DND-41 (cell line): ENCODE measurements around the gene LZTFL1.

Source experiments
- ATAC-seq: fragments of 200-7000 bp; cut with Tn5 transposase; 3 replicates; pipeline ENCODE4 v1.9.1; 2021; ENCODE audit warnings: low read depth; ENCODE audit not compliant: insufficient read depth
- DNase-seq: peaks from one replicate; pipeline ENCODE4 v3.0.0-alpha.2; 2020
- H2AFZ ChIP-seq: 2 replicates; pipeline ENCODE4 v1.6.0; 2012; ENCODE audit warnings: low read depth, low read length
- H3K27ac ChIP-seq: 2 replicates; pipeline ENCODE4 v1.5.1; 2012; ENCODE audit warnings: low read length, inconsistent platforms
- H3K27me3 ChIP-seq: fragments of 200-600 bp; sonication (generic); 2 replicates; pipeline ENCODE4 v1.6.0; 2012; ENCODE audit warnings: low read length, mild to moderate bottlenecking, inconsistent platforms; ENCODE audit not compliant: insufficient read depth, poor library complexity
- H3K36me3 ChIP-seq: 2 replicates; pipeline ENCODE4 v1.5.1; 2012; ENCODE audit warnings: low read length, inconsistent platforms; ENCODE audit not compliant: insufficient read depth
- H3K4me1 ChIP-seq: 2 replicates; pipeline ENCODE4 v1.5.1; 2012; ENCODE audit warnings: mild to moderate bottlenecking, low read length; ENCODE audit not compliant: insufficient read depth
- H3K4me2 ChIP-seq: 2 replicates; pipeline ENCODE4 v1.6.0; 2012; ENCODE audit warnings: mild to moderate bottlenecking, moderate library complexity, low read length, inconsistent platforms; ENCODE audit not compliant: insufficient read depth
- H3K4me3 ChIP-seq, 2 experiments: fragments of 200-600 bp in 1 of 2; shearing (Covaris generic) in 1 of 2; 2 replicates each; pipeline ENCODE4 v1.5.1; 2012 to 2016; ENCODE audit warnings: inconsistent platforms in 2 of 2, low read length in 2 of 2, mild to moderate bottlenecking in 2 of 2, low read depth in 1 of 2, moderate library complexity in 1 of 2
- H3K79me2 ChIP-seq: 2 replicates; pipeline ENCODE4 v1.6.0; 2012; ENCODE audit warnings: low read length, inconsistent platforms; ENCODE audit not compliant: insufficient read depth
- H3K9ac ChIP-seq: 2 replicates; pipeline ENCODE4 v1.6.0; 2012; ENCODE audit warnings: low read depth, mild to moderate bottlenecking, inconsistent platforms, low read length, moderate library complexity
- H3K9me3 ChIP-seq: 2 replicates; pipeline ENCODE4 v1.5.1; 2012; ENCODE audit warnings: low read length, moderate library complexity, mild to moderate bottlenecking, inconsistent platforms; ENCODE audit not compliant: insufficient read depth, severe bottlenecking
- H4K20me1 ChIP-seq: 2 replicates; pipeline ENCODE4 v1.6.0; 2012; ENCODE audit warnings: low read length; ENCODE audit not compliant: insufficient read depth
- EZH2 ChIP-seq: IDR thresholded peaks from 3 replicates; pipeline ENCODE4 v1.6.1; 2012; ENCODE audit warnings: borderline replicate concordance, low read depth, mild to moderate bottlenecking, moderate library complexity, low read length, inconsistent platforms; ENCODE audit not compliant: severe bottlenecking
- TF ChIP-seq, protein P1 (sequence below): IDR thresholded peaks from 2 replicates; pipeline ENCODE4 v1.5.1; 2012; ENCODE audit warnings: borderline replicate concordance, low read length, moderate library complexity, mild to moderate bottlenecking; ENCODE audit not compliant: poor library complexity, severe bottlenecking; ENCODE audit errors: extremely low read depth

LZTFL1 gene

DNA sequence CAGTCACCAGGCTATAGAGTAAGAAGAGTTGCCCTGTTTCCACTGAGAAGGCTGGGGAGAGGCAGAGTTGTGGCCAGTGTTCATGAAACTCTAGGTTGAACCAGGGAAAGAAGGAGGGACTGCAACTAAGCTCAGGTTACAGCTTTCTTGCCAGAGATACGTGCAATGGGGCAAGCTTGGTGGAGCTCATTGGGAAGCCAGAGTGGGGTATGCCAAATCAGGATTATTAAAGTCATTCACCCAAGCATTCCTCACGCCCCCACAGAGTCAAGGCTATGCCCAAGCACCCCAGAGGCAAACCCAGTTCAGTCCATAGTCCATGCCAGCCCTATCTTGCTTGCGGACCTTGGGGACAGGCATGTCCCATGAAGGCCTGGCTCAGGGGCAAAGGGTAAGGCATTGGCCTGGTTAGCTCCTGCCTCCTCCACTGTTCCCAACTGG is 63.1 kb downstream of the LZTFL1 start:
- Histone ChIP-seq H3K4me2 (no peak overlapping the region), H3K9ac (no peak overlapping the region), H3K79me2 (no peaks in the 10 kb centered on the region), H2AFZ (no peak overlapping the region), H4K20me1 (0 out of 2 replicates have a peak, but pooled peaks cover 3% of the 10 kb centered on the region), H3K36me3 (0 out of 2 replicates have a peak, but pooled peaks cover 2% of the 10 kb centered on the region), H3K4me1 (no peaks in the 10 kb centered on the region), H3K9me3 (no peaks in the 10 kb centered on the region), H3K27ac (no peak overlapping the region), H3K4me3 (no peak overlapping the region), H3K27me3 (no peaks in the 10 kb centered on the region)
- TF ChIP-seq, protein P1, sequence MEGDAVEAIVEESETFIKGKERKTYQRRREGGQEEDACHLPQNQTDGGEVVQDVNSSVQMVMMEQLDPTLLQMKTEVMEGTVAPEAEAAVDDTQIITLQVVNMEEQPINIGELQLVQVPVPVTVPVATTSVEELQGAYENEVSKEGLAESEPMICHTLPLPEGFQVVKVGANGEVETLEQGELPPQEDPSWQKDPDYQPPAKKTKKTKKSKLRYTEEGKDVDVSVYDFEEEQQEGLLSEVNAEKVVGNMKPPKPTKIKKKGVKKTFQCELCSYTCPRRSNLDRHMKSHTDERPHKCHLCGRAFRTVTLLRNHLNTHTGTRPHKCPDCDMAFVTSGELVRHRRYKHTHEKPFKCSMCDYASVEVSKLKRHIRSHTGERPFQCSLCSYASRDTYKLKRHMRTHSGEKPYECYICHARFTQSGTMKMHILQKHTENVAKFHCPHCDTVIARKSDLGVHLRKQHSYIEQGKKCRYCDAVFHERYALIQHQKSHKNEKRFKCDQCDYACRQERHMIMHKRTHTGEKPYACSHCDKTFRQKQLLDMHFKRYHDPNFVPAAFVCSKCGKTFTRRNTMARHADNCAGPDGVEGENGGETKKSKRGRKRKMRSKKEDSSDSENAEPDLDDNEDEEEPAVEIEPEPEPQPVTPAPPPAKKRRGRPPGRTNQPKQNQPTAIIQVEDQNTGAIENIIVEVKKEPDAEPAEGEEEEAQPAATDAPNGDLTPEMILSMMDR = no peak
- no peak for TF ChIP-seq EZH2
- ATAC-seq (no peak), DNase-seq (no peak)

DNA sequence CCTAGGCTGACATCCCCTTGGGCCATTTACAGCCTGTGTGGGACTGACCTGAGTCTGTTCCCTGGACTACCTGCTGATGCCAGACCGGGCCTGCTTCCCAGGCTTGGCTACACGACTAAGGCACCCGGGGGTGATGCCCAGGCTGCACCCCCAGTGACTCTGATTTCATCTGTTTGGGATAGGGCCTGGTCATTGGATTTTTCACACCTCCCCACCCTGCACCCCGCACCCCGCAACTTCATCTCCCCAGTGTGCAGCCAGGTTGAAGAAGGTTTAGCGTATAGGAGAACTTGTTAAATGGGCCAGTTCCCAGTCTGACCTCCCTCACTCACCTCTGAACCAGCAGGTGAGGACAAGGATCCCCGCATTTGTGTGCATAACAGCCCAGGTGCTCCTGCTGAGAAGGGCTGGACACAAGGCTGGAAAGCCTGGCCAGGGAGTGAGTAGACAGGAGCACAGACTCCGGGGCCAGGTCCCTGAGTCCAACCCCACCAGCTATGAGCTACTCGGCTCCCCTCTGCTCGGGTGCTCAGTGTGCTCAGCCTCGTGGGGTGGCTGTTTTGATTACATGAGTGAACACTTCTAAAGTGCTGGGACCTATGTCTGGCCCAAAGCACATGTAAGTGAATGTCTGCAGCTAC is 64.1 kb downstream of the LZTFL1 start:
- no peak overlapping the region for H3K4me3 ChIP-seq
- H3K36me3 ChIP-seq = 0 out of 2 replicates have a peak, but pooled peaks cover 2% of the 10 kb centered on the region
- H3K4me2 ChIP-seq = no peak overlapping the region
- ATAC-seq (no peak), DNase-seq (no peak)
- no peaks in the 10 kb centered on the region for H3K9me3 ChIP-seq
- 0 out of 2 replicates have a peak, but pooled peaks cover 3% of the 10 kb centered on the region for H4K20me1 ChIP-seq
- H2AFZ ChIP-seq = no peak overlapping the region
- H3K27ac ChIP-seq = no peak overlapping the region
- no peak for TF ChIP-seq EZH2
- TF ChIP-seq, protein P1 = no peak
- H3K27me3 ChIP-seq = no peaks in the 10 kb centered on the region
- no peak overlapping the region for H3K9ac ChIP-seq
- no peaks in the 10 kb centered on the region for H3K79me2 ChIP-seq
- no peaks in the 10 kb centered on the region for H3K4me1 ChIP-seq

DNA sequence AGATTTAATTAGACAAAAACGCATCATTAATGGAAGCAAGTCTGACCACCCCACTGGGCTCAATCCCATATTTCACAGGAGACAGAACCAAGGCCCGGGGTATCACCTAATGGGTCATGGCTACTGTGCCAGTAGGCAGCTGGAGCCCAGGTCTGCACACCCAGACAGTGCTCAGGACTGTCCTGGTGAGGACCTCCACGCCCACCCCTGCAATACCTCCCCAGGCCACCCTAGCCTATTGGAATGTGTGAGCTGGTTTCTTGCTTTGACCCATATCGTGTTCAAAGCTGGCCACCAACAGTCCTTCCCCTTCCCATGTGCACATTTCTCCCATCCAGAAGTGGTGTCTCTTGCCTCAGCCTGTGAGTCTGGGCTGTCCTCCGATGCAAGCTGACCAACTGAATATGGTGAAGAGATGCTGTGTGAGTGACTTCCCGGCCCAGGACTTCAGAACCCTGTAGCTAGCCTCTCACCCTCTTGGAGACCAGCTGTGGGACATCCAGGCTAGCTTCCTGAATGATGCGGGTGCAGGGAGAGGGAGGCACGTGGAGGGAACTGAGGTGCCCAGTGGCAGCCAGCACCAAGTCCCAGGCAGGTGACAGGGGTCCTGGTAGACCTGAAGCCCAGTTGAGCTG is 64.7 kb downstream of the LZTFL1 start:
- no peak for TF ChIP-seq EZH2
- TF ChIP-seq, protein P1 = no peak
- DNase-seq = no peak
- 0 out of 2 replicates have a peak, but pooled peaks cover 2% of the 10 kb centered on the region for H3K36me3 ChIP-seq
- H3K4me3 ChIP-seq = no peak overlapping the region
- no peak overlapping the region for H3K4me2 ChIP-seq
- no peaks in the 10 kb centered on the region for H3K27me3 ChIP-seq
- H2AFZ ChIP-seq = no peak overlapping the region
- H3K27ac ChIP-seq = no peak overlapping the region
- H3K9me3 ChIP-seq = no peaks in the 10 kb centered on the region
- H3K79me2 ChIP-seq = no peaks in the 10 kb centered on the region
- H3K9ac ChIP-seq = no peak overlapping the region
- ATAC-seq = no peak
- H4K20me1 ChIP-seq = 0 out of 2 replicates have a peak, but pooled peaks cover 3% of the 10 kb centered on the region
- H3K4me1 ChIP-seq = no peaks in the 10 kb centered on the region
